BJ (cell line): ENCODE measurements around the gene CALHM2. TPM values are rescaled to one million over a fixed set of nuclear protein-coding genes. Genes with fewer than 3 reads are reported as not detected.

Experiments used
- CTCF ChIA-PET: fragments of 350-600 bp; formaldehyde crosslinking; extraction: SDS; loops from one replicate; lab custom pipeline; 2021; ENCODE audit warnings: antibody characterized with exemption, inconsistent platforms; lab: Yijun Ruan, JAX
- POLR2A ChIA-PET: fragments of 300-600 bp; sonication (Branson Sonifier 250); formaldehyde crosslinking; extraction: SDS; loops from one replicate; lab custom pipeline; 2021; ENCODE audit warnings: antibody characterized with exemption; lab: Charles Lee
- DNase-seq: peaks from one replicate; pipeline ENCODE4 v3.0.0-alpha.2; 2011; ENCODE audit warnings: low read depth
- H3K27me3 ChIP-seq: 2 replicates; pipeline ENCODE4 v1.6.0; 2011; ENCODE audit warnings: low read length; ENCODE audit not compliant: control insufficient read depth, insufficient read depth
- H3K36me3 ChIP-seq: 2 replicates; pipeline ENCODE4 v1.5.1; 2011; ENCODE audit warnings: low read length; ENCODE audit not compliant: control insufficient read depth, insufficient read depth
- H3K4me3 ChIP-seq: 2 replicates; pipeline ENCODE4 v1.5.1; 2011; ENCODE audit warnings: low read depth, mild to moderate bottlenecking, control low read depth, low read length
- polyA plus RNA-seq: library from polyadenylated mRNA; depleted of rRNA; stranded (reverse); fragments of >200 nt; gene quantifications from 2 replicates; pipeline ENCODE4 v1.2.3, GENCODE V29; 2011
- TF ChIP-seq, protein P1 (sequence below): IDR thresholded peaks from 2 replicates; pipeline ENCODE4 v1.5.1; 2011; ENCODE audit warnings: low read depth, mild to moderate bottlenecking, control low read depth, inconsistent platforms, low read length, moderate library complexity; ENCODE audit not compliant: insufficient read depth

Gene CALHM2
- polyA plus RNA-seq, 1 experiment: 80.1 TPM

DNA sequence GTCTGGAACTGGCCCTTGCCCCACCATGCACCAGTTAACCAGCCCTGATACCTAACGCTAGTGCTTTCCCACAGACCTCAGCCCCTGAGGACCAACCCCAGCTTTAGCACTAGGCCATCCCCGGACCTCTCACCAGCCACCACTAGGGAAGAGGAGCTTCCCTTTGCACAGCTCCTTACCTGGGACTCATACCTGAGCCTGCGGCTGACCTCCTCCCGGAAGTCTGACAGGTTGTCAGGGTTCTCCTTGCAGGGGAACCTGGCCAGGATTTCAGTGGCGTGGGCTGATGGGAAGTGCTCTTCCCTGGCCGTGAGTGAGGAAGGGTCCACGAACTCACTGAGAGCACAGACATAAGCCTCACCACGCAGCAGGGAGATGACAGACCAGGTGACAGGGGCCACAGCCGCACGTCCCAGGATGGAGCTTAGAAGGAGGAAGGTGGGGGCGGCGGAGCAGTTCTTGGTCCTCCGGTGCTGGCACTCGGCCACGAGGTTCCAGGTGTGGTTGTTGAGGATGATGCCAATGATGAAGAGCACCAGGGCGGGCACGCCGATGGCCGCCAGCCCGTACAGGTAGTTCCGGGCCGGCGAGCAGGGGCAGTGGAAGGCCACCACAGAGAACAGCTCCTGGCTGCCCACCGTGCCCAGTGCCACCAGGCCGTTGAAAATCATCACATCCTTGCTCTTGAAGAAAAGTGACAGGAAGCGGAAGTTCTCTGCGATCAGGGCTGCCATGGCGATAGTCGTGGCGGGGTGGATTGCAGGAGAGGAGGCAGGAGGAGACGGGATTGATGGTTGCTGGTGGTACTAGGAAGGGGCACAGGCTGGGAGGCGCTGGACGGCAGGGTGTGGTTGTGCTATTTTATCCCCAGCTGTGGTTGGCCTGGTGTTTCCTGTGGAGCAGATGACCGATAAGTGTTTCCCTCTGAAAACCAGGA is 2.7 kb downstream of the CALHM2 start:
- ChIA-PET CTCF (interaction anchor here (1.1 to 4.1 kb wide), 2 partner anchors 32 to 35 kb away, joined by 3 to 32 read pairs; no protein-coding TSS in a partner anchor), POLR2A (no interaction called here)
- TF ChIP-seq, protein P1, sequence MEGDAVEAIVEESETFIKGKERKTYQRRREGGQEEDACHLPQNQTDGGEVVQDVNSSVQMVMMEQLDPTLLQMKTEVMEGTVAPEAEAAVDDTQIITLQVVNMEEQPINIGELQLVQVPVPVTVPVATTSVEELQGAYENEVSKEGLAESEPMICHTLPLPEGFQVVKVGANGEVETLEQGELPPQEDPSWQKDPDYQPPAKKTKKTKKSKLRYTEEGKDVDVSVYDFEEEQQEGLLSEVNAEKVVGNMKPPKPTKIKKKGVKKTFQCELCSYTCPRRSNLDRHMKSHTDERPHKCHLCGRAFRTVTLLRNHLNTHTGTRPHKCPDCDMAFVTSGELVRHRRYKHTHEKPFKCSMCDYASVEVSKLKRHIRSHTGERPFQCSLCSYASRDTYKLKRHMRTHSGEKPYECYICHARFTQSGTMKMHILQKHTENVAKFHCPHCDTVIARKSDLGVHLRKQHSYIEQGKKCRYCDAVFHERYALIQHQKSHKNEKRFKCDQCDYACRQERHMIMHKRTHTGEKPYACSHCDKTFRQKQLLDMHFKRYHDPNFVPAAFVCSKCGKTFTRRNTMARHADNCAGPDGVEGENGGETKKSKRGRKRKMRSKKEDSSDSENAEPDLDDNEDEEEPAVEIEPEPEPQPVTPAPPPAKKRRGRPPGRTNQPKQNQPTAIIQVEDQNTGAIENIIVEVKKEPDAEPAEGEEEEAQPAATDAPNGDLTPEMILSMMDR: no peak
- H3K4me3 ChIP-seq: no peak overlapping the region
- peaks cover 34% of the 10 kb centered on the region for H3K36me3 ChIP-seq
- no peaks in the 10 kb centered on the region for H3K27me3 ChIP-seq
- no peak for DNase-seq

DNA sequence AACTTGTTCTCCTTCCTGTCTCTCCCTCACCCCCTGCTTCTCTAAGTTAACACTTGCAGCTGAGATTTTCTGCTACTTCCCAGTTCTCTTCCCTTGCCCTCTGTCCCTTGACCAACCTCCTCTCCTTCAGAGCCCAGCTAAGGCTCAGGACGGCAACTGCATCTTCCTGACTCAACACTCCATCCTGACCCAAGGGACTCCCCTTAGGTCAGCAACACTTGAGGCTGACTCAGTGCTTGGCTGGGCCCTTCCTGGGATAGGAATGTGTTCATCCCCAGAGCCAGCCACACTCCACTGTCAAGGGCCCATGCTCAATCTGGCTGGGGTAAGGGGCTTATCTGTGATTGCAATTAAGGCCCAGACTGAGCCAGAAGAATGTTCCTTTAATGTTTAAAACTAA is 3.4 kb downstream of the CALHM2 start:
- H3K4me3 ChIP-seq: no peak overlapping the region
- H3K36me3 ChIP-seq: peaks cover 41% of the 10 kb centered on the region
- CTCF ChIA-PET: interaction anchor here (1.1 kb wide), 1 partner anchor 32 kb away, joined by 3 read pairs; no protein-coding TSS in a partner anchor

GRCh38 chr10:103447187-103447586 is 5.0 kb downstream of the CALHM2 start:
- Histone ChIP-seq H3K36me3 (peaks cover 52% of the 10 kb centered on the region), H3K27me3 (no peaks in the 10 kb centered on the region), H3K4me3 (no peak overlapping the region)
- TF ChIP-seq, protein P1: no peak
- POLR2A ChIA-PET: no interaction called here
- CTCF ChIA-PET: interaction anchor here (0.7 kb wide), 1 partner anchor 33 kb away, joined by 3 read pairs; no protein-coding TSS in a partner anchor
- DNase-seq: no peak

More for the DNA sequence above, 3.4 kb downstream of the CALHM2 start:
- H3K27me3 ChIP-seq: no peaks in the 10 kb centered on the region
- DNase-seq: no peak
- POLR2A ChIA-PET: interaction anchor here (0.7 kb wide), 1 partner anchor 101 kb away, joined by 9 read pairs; no protein-coding TSS in a partner anchor
- TF ChIP-seq, protein P1: no peak

DNA sequence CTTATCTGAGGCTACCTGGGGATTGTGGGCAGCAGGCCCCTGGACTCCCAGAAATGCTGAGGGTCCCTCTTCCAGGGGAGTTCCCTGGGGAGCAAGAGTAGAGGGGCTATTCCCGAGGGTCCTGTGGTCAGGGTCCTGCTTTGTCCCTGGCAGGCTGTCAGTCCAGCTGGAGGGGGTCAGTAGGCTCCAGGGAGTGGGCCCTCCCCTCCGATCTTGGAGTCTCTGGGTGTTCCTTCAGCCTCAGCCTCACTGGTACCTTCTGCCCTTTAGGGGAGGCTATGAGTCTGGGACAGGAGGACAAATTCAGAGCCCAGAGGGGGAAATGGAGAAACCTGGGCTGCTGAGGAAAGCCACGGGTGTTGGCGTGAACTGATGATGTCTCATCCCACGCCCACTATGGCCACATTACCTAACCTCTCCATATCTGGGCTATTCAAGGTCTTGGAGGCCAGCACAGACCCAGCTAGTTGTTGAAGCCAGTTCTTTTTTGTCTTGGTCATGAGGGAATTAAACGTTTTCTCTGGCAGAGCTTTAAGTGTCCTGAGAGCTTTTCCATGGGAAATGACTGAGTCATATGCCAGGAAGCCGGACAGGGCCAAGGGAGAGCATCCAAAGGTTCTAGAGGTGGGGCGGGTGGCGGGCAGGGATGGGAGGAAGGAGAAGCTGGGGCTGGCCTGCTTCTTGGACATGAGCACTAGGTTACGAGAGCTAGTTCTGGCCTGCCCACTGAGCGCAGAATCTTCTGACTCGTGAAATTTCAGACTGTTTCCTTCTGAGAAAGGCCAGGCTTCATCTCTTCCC is 6.2 kb downstream of the CALHM2 start:
- TF ChIP-seq, protein P1: no peak
- POLR2A ChIA-PET: interaction anchor here (0.6 kb wide), 1 partner anchor 63 kb away, joined by 4 read pairs; no protein-coding TSS in a partner anchor
- peaks cover 59% of the 10 kb centered on the region for H3K36me3 ChIP-seq
- no peak overlapping the region for H3K4me3 ChIP-seq
- H3K27me3 ChIP-seq: no peaks in the 10 kb centered on the region
- CTCF ChIA-PET: interaction anchor here (1.1 kb wide), 1 partner anchor 40 kb away, joined by 3 read pairs; no protein-coding TSS in a partner anchor
- DNase-seq: no peak
